HS-5 (cell line): ENCODE results near the gene KRT5.
"Not testable (repeated sequence)": the region's sequence is repeated elsewhere in the genome, so short reads cannot be mapped to it uniquely, and the experiment has no call there.

Experiments
- DNase-seq: peaks from one replicate; pipeline ENCODE4 v3.0.0-alpha.2; 2012; ENCODE audit warnings: low read depth

The KRT5 gene

GRCh38 chr12:52519387-52519703 lies 849 bp downstream of the KRT5 start:
- DNase-seq = no peak

- no peak for DNase-seq
Observed at GRCh38 chr12:52518574-52519386, 1.4 kb downstream of the KRT5 start.

GRCh38 chr12:52517888-52518287 lies 2.3 kb downstream of the KRT5 start:
- no peak for DNase-seq

GRCh38 chr12:52517005-52517835 lies 3.0 kb downstream of the KRT5 start:
- DNase-seq = no peak

GRCh38 chr12:52515927-52516831 lies 4.0 kb downstream of the KRT5 start:
- DNase-seq = no peak

- no peak for DNase-seq
Observed at GRCh38 chr12:52515319-52515646, 4.9 kb downstream of the KRT5 start.

- no peak for DNase-seq
Observed at GRCh38 chr12:52514471-52515318, 5.5 kb downstream of the KRT5 start.

GRCh38 chr12:52513736-52514135 lies 6.5 kb downstream of the KRT5 start:
- DNase-seq = no peak

GRCh38 chr12:52508211-52508610 lies 12.0 kb downstream of the KRT5 start:
- no peak for DNase-seq

GRCh38 chr12:52506858-52507715 lies 13.1 kb downstream of the KRT5 start:
- no peak for DNase-seq

GRCh38 chr12:52502877-52503276 lies 17.3 kb downstream of the KRT5 start:
- no peak for DNase-seq

GRCh38 chr12:52501490-52501889 lies 18.7 kb downstream of the KRT5 start:
- no peak for DNase-seq

- not testable (repeated sequence) for DNase-seq
Observed at GRCh38 chr12:52500574-52500973, 19.6 kb downstream of the KRT5 start.

GRCh38 chr12:52499806-52500560 lies 20.2 kb downstream of the KRT5 start:
- no peak for DNase-seq

GRCh38 chr12:52498946-52499345 lies 21.2 kb downstream of the KRT5 start:
- no peak for DNase-seq

GRCh38 chr12:52497975-52498374 lies 22.2 kb downstream of the KRT5 start:
- DNase-seq = no peak

- peak; percentile 50 for DNase-seq
Observed at GRCh38 chr12:52496590-52497071, 23.6 kb downstream of the KRT5 start.

GRCh38 chr12:52496054-52496453 lies 24.1 kb downstream of the KRT5 start:
- no peak for DNase-seq

GRCh38 chr12:52495389-52495788 lies 24.8 kb downstream of the KRT5 start:
- DNase-seq = no peak

GRCh38 chr12:52494518-52494917 lies 25.7 kb downstream of the KRT5 start:
- no peak for DNase-seq
